ENCODE data around the gene ABCG1. TPM values are rescaled to one million over a fixed set of nuclear protein-coding genes. Genes with fewer than 3 reads are reported as not detected.
A peak's percentile ranks its signal among the peaks of the same experiment; 100 is the strongest.

Gene ABCG1
- total RNA-seq, 1 experiment from 2014 or later: not detected

- Mint-ChIP-seq H3K9me3 (ENCODE audit: unreplicated experiment) (no peaks in the 10 kb centered on the region), H3K4me1 (ENCODE audit: low read depth, unreplicated experiment) (no peaks in the 10 kb centered on the region), H3K36me3 (ENCODE audit: insufficient read depth, unreplicated experiment) (no peaks in the 10 kb centered on the region), H3K4me3 (ENCODE audit: unreplicated experiment) (no peak overlapping the region), H3K27me3 (ENCODE audit: insufficient read depth, unreplicated experiment) (peaks cover 3% of the 10 kb centered on the region), H3K27ac (ENCODE audit: unreplicated experiment) (no peak overlapping the region)
- no peak overlapping the region for H3K4me3 ChIP-seq (ENCODE audit: low read depth, low read length)
- H3K4me1 ChIP-seq: no peaks in the 10 kb centered on the region
- POLR2A ChIA-PET: no interaction called here
- no peaks in the 10 kb centered on the region for H3K9me3 ChIP-seq
- TF ChIP-seq CTCF (IDR thresholded peaks at IDR 0.05; ENCODE audit: insufficient read depth in 1 of 2, low read depth in 1 of 2, low read length in 1 of 2, severe bottlenecking in 1 of 2, unreplicated experiment in 1 of 2): no peak
- DNase-seq: no peak
- H3K36me3 ChIP-seq (ENCODE audit: control insufficient read depth, insufficient read depth, low read length): no peaks in the 10 kb centered on the region
- no TSS peak for BruUV-seq (replicated peaks)
- no peaks in the 10 kb centered on the region for H3K27me3 ChIP-seq (replicated peaks; ENCODE audit: control insufficient read depth, insufficient read depth, low read length)
- intact Hi-C loops (cut with micrococcal nuclease; ENCODE audit: unreplicated experiment): no loop called here
- CTCF ChIA-PET: no interaction called here
Observed at GRCh38 chr21:42302794-42303193, 83.9 kb downstream of the ABCG1 start.

- Mint-ChIP-seq H3K36me3 (ENCODE audit: insufficient read depth, unreplicated experiment) (no peaks in the 10 kb centered on the region), H3K27ac (ENCODE audit: unreplicated experiment) (no peak overlapping the region), H3K4me3 (ENCODE audit: unreplicated experiment) (no peak overlapping the region), H3K9me3 (ENCODE audit: unreplicated experiment) (no peaks in the 10 kb centered on the region), H3K4me1 (ENCODE audit: low read depth, unreplicated experiment) (no peaks in the 10 kb centered on the region), H3K27me3 (ENCODE audit: insufficient read depth, unreplicated experiment) (peaks cover 3% of the 10 kb centered on the region)
- Histone ChIP-seq H3K9me3 (no peaks in the 10 kb centered on the region), H3K4me3 (ENCODE audit: low read depth, low read length) (no peak overlapping the region), H3K36me3 (ENCODE audit: control insufficient read depth, insufficient read depth, low read length) (no peaks in the 10 kb centered on the region), H3K27me3 (replicated peaks; ENCODE audit: control insufficient read depth, insufficient read depth, low read length) (no peaks in the 10 kb centered on the region), H3K4me1 (no peaks in the 10 kb centered on the region)
- no peak for TF ChIP-seq CTCF (IDR thresholded peaks at IDR 0.05; ENCODE audit: insufficient read depth in 1 of 2, low read depth in 1 of 2, low read length in 1 of 2, severe bottlenecking in 1 of 2, unreplicated experiment in 1 of 2)
- DNase-seq: no peak
- BruUV-seq (replicated peaks): no TSS peak
- intact Hi-C loops (cut with micrococcal nuclease; ENCODE audit: unreplicated experiment): no loop called here
- ChIA-PET POLR2A (no interaction called here), CTCF (no interaction called here)
Observed at GRCh38 chr21:42303443-42303842, 84.5 kb downstream of the ABCG1 start.

GRCh38 chr21:42304556-42305454 is 85.9 kb downstream of the ABCG1 start:
- ChIA-PET CTCF (no interaction called here), POLR2A (no interaction called here)
- H3K4me3 ChIP-seq (ENCODE audit: low read depth, low read length): no peak overlapping the region
- Mint-ChIP-seq H3K27me3 (ENCODE audit: insufficient read depth, unreplicated experiment) (peaks cover 3% of the 10 kb centered on the region), H3K4me1 (ENCODE audit: low read depth, unreplicated experiment) (no peaks in the 10 kb centered on the region), H3K9me3 (ENCODE audit: unreplicated experiment) (no peaks in the 10 kb centered on the region), H3K36me3 (ENCODE audit: insufficient read depth, unreplicated experiment) (no peaks in the 10 kb centered on the region), H3K27ac (ENCODE audit: unreplicated experiment) (no peak overlapping the region), H3K4me3 (ENCODE audit: unreplicated experiment) (no peak overlapping the region)
- peak in 1 of 2 experiments; percentile 20 for DNase-seq
- intact Hi-C loops (cut with micrococcal nuclease; ENCODE audit: unreplicated experiment): no loop called here
- no peak for TF ChIP-seq CTCF (IDR thresholded peaks at IDR 0.05; ENCODE audit: insufficient read depth in 1 of 2, low read depth in 1 of 2, low read length in 1 of 2, severe bottlenecking in 1 of 2, unreplicated experiment in 1 of 2)
- H3K9me3 ChIP-seq: no peaks in the 10 kb centered on the region
- H3K4me1 ChIP-seq: no peaks in the 10 kb centered on the region
- no peaks in the 10 kb centered on the region for H3K36me3 ChIP-seq (ENCODE audit: control insufficient read depth, insufficient read depth, low read length)
- no peaks in the 10 kb centered on the region for H3K27me3 ChIP-seq (replicated peaks; ENCODE audit: control insufficient read depth, insufficient read depth, low read length)
- no TSS peak for BruUV-seq (replicated peaks)

Data from Caco-2 (cell line).